Measurements from ENCODE around the gene UNKL. TPM values are rescaled to one million over a fixed set of nuclear protein-coding genes. Genes with fewer than 3 reads are reported as not detected.

UNKL gene
- total and polyA plus RNA-seq, 2 donors: 10.5 to 21.9 TPM

DNA sequence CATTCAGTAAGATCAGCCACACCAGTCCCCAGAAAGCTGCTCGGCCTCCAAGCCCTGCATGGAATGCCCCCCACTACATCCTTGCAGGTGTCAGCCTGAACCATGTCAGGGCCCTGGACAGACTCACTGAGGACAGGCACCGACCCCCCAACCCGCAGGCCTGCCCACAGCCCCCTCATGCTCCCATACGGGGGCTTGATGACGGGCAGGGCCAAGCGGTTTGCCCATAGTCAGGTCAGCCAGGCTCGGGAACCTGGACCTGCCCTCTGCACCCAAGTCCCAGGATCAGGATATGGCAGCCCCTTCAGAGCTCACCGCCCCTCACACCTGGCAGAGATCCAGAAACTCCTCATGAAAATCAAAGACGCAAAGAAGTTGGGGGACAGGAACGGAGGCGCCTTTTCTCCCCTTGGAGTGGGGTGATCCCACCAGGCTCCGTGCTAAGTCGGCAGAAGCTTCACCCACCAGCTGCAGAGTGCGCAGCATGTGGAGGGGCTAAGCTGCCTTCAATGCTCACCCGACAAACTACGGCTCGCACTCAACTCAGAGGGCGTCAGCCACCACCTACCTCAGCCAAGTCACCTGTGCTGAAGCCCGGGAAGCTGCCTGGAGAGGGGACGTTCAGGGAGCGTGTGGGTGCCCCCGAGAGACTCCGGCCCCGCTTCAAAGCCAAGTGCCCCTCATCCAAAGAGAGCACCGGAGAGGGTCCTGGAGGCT, 36.3 kb downstream of the UNKL start:
- Histone ChIP-seq H3K27ac (ENCODE audit: low read depth in 1 of 2, low read length in 1 of 2) (no peak overlapping the region), H3K27me3 (ENCODE audit: control insufficient read depth in 2 of 2, insufficient read depth in 1 of 2, low read length in 1 of 2) (peaks cover 2 to 14% of the 10 kb centered on the region in 2 donors), H3K4me3 (ENCODE audit: low read length in 2 of 2) (peak overlapping the region in 1 of 2 donors; percentile 10), H3K4me1 (ENCODE audit: control insufficient read depth in 2 of 2, insufficient read depth in 2 of 2, low read length in 2 of 2) (peaks cover 11 to 14% of the 10 kb centered on the region in 2 donors), H3K9me3 (ENCODE audit: control insufficient read depth in 2 of 2, insufficient read depth in 1 of 2, low read length in 1 of 2) (no peaks in the 10 kb centered on the region), H3K36me3 (ENCODE audit: control insufficient read depth in 2 of 2, insufficient read depth in 2 of 2, low read length in 1 of 2) (peaks cover 28 to 67% of the 10 kb centered on the region in 2 donors)
- 93% methylated on average over 25 of the region's 25 CpGs for WGBS
- DNase-seq (ENCODE audit: low read depth in 6 of 9, low spot score in 9 of 9): no peak

GRCh38 chr16:1377406-1378010, 37.0 kb downstream of the UNKL start:
- no peak for DNase-seq (ENCODE audit: low read depth in 6 of 9, low spot score in 9 of 9)
- Histone ChIP-seq H3K36me3 (ENCODE audit: control insufficient read depth in 2 of 2, insufficient read depth in 2 of 2, low read length in 1 of 2) (peaks cover 27 to 61% of the 10 kb centered on the region in 2 donors), H3K4me1 (ENCODE audit: control insufficient read depth in 2 of 2, insufficient read depth in 2 of 2, low read length in 2 of 2) (peaks cover 11 to 14% of the 10 kb centered on the region in 2 donors), H3K27me3 (ENCODE audit: control insufficient read depth in 2 of 2, insufficient read depth in 1 of 2, low read length in 1 of 2) (peaks cover 2 to 14% of the 10 kb centered on the region in 2 donors), H3K4me3 (ENCODE audit: low read length in 2 of 2) (no peak overlapping the region), H3K9me3 (ENCODE audit: control insufficient read depth in 2 of 2, insufficient read depth in 1 of 2, low read length in 1 of 2) (no peaks in the 10 kb centered on the region), H3K27ac (ENCODE audit: low read depth in 1 of 2, low read length in 1 of 2) (no peak overlapping the region)
- 97% methylated on average over 10 of the region's 10 CpGs for WGBS

GRCh38 chr16:1375741-1376410, 38.6 kb downstream of the UNKL start:
- H3K4me3 ChIP-seq (ENCODE audit: low read length in 2 of 2): no peak overlapping the region
- DNase-seq (ENCODE audit: low read depth in 6 of 9, low spot score in 9 of 9): no peak
- no peak overlapping the region for H3K27ac ChIP-seq (ENCODE audit: low read depth in 1 of 2, low read length in 1 of 2)
- over 99% methylated on average over 19 of the region's 19 CpGs for WGBS
- peaks cover 11 to 14% of the 10 kb centered on the region in 2 donors for H3K4me1 ChIP-seq (ENCODE audit: control insufficient read depth in 2 of 2, insufficient read depth in 2 of 2, low read length in 2 of 2)
- H3K9me3 ChIP-seq (ENCODE audit: control insufficient read depth in 2 of 2, insufficient read depth in 1 of 2, low read length in 1 of 2): no peaks in the 10 kb centered on the region
- peaks cover 2 to 14% of the 10 kb centered on the region in 2 donors for H3K27me3 ChIP-seq (ENCODE audit: control insufficient read depth in 2 of 2, insufficient read depth in 1 of 2, low read length in 1 of 2)
- H3K36me3 ChIP-seq (ENCODE audit: control insufficient read depth in 2 of 2, insufficient read depth in 2 of 2, low read length in 1 of 2): peaks cover 25 to 55% of the 10 kb centered on the region in 2 donors

DNA sequence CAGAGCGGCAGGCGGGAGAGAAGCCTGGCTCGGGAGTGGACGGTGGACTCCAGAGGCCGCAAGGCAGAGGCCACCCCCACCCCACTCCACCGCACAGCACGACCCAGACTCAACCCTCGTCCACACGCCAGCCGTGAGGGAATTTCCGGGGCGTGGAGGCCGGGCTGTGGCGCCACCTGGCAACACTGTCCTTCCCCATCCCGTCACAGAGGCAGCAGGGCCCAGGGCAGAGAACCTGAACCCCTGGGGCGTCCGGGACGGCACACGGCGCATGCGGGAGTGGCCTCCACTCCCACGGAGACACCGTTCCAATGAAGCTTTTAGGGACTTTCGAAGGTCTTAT, 39.2 kb downstream of the UNKL start:
- DNase-seq (ENCODE audit: low read depth in 6 of 9, low spot score in 9 of 9): no peak
- Histone ChIP-seq H3K36me3 (ENCODE audit: control insufficient read depth in 2 of 2, insufficient read depth in 2 of 2, low read length in 1 of 2) (peaks cover 25 to 56% of the 10 kb centered on the region in 2 donors), H3K4me1 (ENCODE audit: control insufficient read depth in 2 of 2, insufficient read depth in 2 of 2, low read length in 2 of 2) (peaks cover 11 to 14% of the 10 kb centered on the region in 2 donors), H3K4me3 (ENCODE audit: low read length in 2 of 2) (no peak overlapping the region), H3K9me3 (ENCODE audit: control insufficient read depth in 2 of 2, insufficient read depth in 1 of 2, low read length in 1 of 2) (no peaks in the 10 kb centered on the region), H3K27me3 (ENCODE audit: control insufficient read depth in 2 of 2, insufficient read depth in 1 of 2, low read length in 1 of 2) (peaks cover 2 to 14% of the 10 kb centered on the region in 2 donors), H3K27ac (ENCODE audit: low read depth in 1 of 2, low read length in 1 of 2) (no peak overlapping the region)
- 94% methylated on average over 24 of the region's 24 CpGs for WGBS

DNA sequence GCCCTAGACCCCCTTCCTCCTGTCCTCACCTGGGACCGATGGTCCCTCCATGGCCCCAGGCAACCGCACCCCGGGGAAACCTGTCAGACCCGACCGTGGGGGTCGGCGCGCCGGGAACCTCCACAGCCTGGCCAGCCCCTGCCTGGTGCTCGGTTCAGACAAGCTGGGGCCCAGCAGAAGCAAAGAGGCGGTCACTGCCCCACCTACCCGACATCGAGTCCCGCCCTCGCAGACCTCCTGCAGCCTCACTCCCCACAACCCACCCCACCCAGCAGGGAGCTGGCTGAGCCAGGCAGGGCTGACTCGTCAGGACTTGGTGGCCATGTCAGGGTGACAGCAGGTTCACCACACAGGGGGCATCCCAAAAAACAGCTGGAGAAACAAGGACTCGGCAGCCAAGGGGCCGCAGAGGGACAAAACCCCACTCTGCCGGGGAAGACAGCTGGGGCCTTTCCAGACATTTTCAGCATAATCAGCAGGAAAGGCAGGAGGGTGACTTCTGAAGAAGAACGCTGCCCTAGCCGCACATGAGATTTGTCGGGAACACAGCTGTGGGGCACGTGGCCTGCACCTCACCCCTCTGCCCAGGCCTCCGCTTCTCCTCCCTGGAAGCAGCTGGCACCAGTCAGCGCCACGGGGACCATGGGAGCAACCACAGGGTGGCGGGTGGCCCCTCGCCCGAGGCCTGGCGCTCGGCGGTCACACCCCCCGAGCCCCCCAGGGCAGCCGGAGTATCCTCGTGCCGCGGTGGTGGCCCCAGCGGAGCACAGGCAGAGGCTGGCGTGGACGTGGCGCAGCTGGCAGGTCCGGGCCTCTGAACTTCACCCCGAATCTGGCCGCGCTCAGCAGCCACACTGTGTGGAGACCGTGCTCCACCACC, 39.8 kb downstream of the UNKL start:
- Histone ChIP-seq H3K27me3 (ENCODE audit: control insufficient read depth in 2 of 2, insufficient read depth in 1 of 2, low read length in 1 of 2) (peaks cover under 1 to 9% of the 10 kb centered on the region in 2 donors), H3K9me3 (ENCODE audit: control insufficient read depth in 2 of 2, insufficient read depth in 1 of 2, low read length in 1 of 2) (no peaks in the 10 kb centered on the region), H3K4me3 (ENCODE audit: low read length in 2 of 2) (no peak overlapping the region), H3K4me1 (ENCODE audit: control insufficient read depth in 2 of 2, insufficient read depth in 2 of 2, low read length in 2 of 2) (peaks cover 7 to 10% of the 10 kb centered on the region in 2 donors), H3K36me3 (ENCODE audit: control insufficient read depth in 2 of 2, insufficient read depth in 2 of 2, low read length in 1 of 2) (peaks cover 30 to 62% of the 10 kb centered on the region in 2 donors), H3K27ac (ENCODE audit: low read depth in 1 of 2, low read length in 1 of 2) (no peak overlapping the region)
- 97% methylated on average over 46 of the region's 46 CpGs for WGBS
- DNase-seq (ENCODE audit: low read depth in 6 of 9, low spot score in 9 of 9): no peak

DNA sequence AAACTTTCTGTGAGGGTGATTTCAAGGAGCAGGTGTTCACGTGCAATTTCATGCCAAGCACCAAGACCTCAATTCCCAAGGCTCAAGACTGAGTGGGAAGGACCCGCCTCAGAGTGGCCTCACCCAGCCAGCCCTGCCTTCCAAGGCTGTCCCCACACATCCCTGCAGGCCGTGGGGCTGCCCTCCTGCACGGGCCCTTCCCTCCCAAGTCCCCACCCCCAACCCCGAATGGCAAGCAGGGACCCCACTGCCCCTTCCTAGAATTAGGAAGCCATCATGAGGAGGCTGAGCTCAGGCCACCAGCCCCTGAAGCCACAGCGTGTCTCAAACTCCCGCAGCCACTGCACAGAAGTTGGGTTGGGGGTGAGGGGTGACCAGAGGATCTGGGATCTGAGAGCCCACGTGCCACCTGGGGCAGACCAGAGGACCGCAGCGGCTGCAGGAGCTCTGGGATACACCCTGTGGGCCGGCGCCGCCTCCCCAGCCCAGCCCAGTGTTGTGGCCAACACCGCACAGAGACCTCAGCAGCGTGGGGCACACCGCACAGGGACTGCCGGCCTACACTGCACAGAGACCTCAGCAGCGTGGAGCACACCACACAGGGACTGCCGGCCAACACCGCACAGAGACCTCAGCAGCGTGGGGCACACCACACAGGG, 42.1 kb downstream of the UNKL start:
- Histone ChIP-seq H3K27me3 (ENCODE audit: control insufficient read depth in 2 of 2, insufficient read depth in 1 of 2, low read length in 1 of 2) (no peaks in the 10 kb centered on the region), H3K4me3 (ENCODE audit: low read length in 2 of 2) (no peak overlapping the region), H3K36me3 (ENCODE audit: control insufficient read depth in 2 of 2, insufficient read depth in 2 of 2, low read length in 1 of 2) (peaks cover 34 to 61% of the 10 kb centered on the region in 2 donors), H3K9me3 (ENCODE audit: control insufficient read depth in 2 of 2, insufficient read depth in 1 of 2, low read length in 1 of 2) (no peaks in the 10 kb centered on the region), H3K4me1 (ENCODE audit: control insufficient read depth in 2 of 2, insufficient read depth in 2 of 2, low read length in 2 of 2) (no peaks in the 10 kb centered on the region), H3K27ac (ENCODE audit: low read depth in 1 of 2, low read length in 1 of 2) (no peak overlapping the region)
- no peak for DNase-seq (ENCODE audit: low read depth in 6 of 9, low spot score in 9 of 9)
- WGBS: over 99% methylated on average over 17 of the region's 21 CpGs

- Histone ChIP-seq H3K36me3 (ENCODE audit: control insufficient read depth in 2 of 2, insufficient read depth in 2 of 2, low read length in 1 of 2) (peaks cover 43 to 61% of the 10 kb centered on the region in 2 donors), H3K27me3 (ENCODE audit: control insufficient read depth in 2 of 2, insufficient read depth in 1 of 2, low read length in 1 of 2) (no peaks in the 10 kb centered on the region), H3K4me1 (ENCODE audit: control insufficient read depth in 2 of 2, insufficient read depth in 2 of 2, low read length in 2 of 2) (no peaks in the 10 kb centered on the region), H3K9me3 (ENCODE audit: control insufficient read depth in 2 of 2, insufficient read depth in 1 of 2, low read length in 1 of 2) (no peaks in the 10 kb centered on the region), H3K4me3 (ENCODE audit: low read length in 2 of 2) (no peak overlapping the region), H3K27ac (ENCODE audit: low read depth in 1 of 2, low read length in 1 of 2) (no peak overlapping the region)
- no peak for DNase-seq (ENCODE audit: low read depth in 6 of 9, low spot score in 9 of 9)
- 98% methylated on average over 33 of the region's 33 CpGs for WGBS
Observed at GRCh38 chr16:1371054-1371978, 43.2 kb downstream of the UNKL start.

Measured in thymus (tissue), 11 donors.